Activated CD8-positive, alpha-beta memory T cell treated with anti-CD3 and anti-CD28 coated beads for 36 hours (primary cell): ENCODE data around the gene OSBPL3. TPM values are rescaled to one million over a fixed set of nuclear protein-coding genes. Genes with fewer than 3 reads are reported as not detected.

Experiments used
- CTCF ChIA-PET: fragments of 350-600 bp; sonication (Branson Sonifier 250); formaldehyde crosslinking; loops from one replicate; lab custom pipeline; 2021; ENCODE audit warnings: antibody characterized with exemption; lab: Charles Lee
- POLR2A ChIA-PET: fragments of 350-600 bp; sonication (Branson Sonifier 250); formaldehyde crosslinking; loops from one replicate; lab custom pipeline; 2021; ENCODE audit warnings: antibody characterized with exemption; lab: Charles Lee
- total RNA-seq, 2 experiments: library from RNA; stranded (reverse); gene quantifications; one replicate each; pipeline ENCODE4 v1.2.3, GENCODE V29; 2021

OSBPL3 gene
- total RNA-seq, 2 experiments from 2014 or later = 74.0 to 74.3 TPM

DNA sequence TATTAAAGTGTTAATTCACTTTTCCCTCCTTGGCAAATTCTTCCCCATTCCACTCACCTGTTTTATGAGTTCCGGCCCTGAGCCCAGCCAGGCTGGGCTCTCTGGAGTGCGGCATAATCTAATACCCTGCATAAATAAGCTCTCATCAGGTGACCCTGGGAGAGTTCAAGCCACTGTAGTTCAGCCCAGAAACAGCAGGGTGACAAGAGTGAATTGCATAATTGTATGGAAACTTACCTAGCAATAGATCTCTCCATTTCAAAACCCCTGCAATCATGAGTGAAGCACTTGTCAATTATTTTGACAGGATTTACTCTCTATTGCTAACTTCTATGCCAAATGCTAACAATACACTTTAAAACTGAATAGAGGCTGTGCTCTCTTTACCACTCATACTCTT lies 94.7 kb downstream of the OSBPL3 start:
- ChIA-PET CTCF (interaction anchor here (0.7 to 1.2 kb wide), 2 partner anchors 76 to 96 kb away, joined by 3 to 4 read pairs; no protein-coding TSS in a partner anchor), POLR2A (no interaction called here)

DNA sequence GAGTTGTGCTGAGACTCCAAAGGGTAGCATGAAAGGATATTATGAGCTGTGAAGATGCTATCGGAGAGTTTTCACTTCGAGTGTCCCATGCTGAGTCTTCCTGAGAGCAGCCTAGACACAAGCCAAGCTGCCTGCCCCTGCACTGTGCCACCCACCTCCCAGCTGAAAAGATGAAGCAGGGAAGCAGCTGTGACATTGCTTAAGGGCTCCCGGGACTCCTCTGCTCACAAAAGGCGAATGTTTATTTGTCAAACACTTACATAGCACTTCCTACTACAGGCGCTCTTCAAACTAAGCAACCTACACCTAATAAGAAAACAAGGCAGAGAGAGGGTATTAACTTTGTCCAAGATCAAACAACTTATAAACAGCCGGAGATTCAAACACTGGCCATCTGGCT lies 95.6 kb downstream of the OSBPL3 start:
- POLR2A ChIA-PET = no interaction called here
- CTCF ChIA-PET = interaction anchor here (0.7 to 0.9 kb wide), 2 partner anchors 12 to 75 kb away, joined by 3 to 4 read pairs; no protein-coding TSS in a partner anchor

DNA sequence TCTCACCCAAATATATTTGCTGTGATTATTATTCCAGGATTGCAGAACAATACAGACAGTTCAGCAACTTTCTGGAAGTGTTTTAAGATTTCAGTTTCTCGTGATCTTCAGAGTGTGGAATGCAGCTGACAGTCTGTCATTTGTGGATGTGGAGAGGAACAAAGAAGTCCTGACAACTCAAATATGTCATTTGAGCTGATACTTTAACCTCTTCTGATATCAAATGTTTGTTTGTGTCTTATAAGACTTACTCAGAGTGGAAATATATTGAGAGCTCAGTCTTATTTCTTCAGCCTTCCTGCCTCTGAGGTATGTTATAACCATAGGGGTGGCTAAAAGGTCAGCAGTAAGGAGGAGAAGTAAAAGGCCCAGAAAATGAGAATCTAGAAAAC lies 96.4 kb downstream of the OSBPL3 start:
- POLR2A ChIA-PET = no interaction called here
- CTCF ChIA-PET = interaction anchor here (0.9 to 1.3 kb wide), 2 partner anchors 13 to 88 kb away, joined by 3 read pairs; no protein-coding TSS in a partner anchor

DNA sequence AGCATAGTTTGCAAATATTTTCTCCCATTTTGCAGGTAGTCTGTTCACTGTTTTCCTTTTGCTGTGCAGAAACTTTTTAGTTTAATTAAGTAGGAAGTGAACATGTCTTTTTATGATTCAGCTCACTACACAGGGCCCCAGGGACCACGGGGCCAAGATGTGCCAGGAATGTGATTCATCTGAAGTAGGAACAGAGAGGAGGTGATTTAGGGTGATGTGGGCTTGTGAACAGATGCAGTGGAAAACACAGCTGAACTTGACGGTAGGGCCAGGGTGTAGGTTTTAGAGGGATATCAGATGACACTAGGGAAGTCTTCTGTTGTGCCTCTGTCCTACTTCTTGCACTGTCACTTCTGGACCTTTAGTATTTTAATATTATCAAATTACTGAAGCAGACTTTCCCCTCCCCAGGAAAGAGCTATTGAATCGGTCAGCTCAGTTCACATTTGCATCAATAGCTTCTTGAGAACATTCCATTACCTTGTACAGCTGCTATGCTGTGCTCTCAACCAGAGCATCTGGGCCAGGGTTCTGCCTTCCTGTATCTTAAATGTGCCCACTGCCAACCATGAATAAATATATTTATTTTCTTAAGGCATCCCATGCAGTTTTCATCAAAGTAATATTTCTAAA lies 96.9 kb downstream of the OSBPL3 start:
- ChIA-PET CTCF (interaction anchor here (1.0 to 1.3 kb wide), 2 partner anchors 11 to 89 kb away, joined by 3 read pairs; no protein-coding TSS in a partner anchor), POLR2A (no interaction called here)

DNA sequence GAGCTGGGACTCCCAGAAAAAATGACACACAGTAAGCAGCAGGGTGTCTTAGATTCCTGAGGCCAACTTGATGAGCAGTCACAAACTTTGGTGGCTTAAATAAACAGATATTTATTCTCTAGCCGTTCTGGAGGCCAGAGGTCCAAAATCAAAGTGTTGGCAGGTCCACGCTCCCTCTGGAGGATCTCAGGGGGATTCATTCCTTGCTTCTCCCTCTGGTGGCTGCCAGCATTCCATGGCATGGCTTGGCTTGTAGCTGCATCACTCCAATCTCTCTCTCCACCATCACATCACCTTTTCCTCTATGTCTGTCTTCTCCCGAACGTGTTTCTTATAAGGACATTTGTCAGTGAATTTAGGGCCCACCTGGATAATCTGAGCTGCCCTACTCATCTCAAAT lies 98.4 kb downstream of the OSBPL3 start:
- ChIA-PET POLR2A (interaction anchor here (1.7 kb wide), 1 partner anchor 98 kb away, joined by 6 read pairs; the partner anchor contains the start of gene OSBPL3), CTCF (interaction anchor here (1.1 to 1.9 kb wide), 2 partner anchors 15 to 98 kb away, joined by 3 to 5 read pairs; partner anchors contain the start of gene OSBPL3)

DNA sequence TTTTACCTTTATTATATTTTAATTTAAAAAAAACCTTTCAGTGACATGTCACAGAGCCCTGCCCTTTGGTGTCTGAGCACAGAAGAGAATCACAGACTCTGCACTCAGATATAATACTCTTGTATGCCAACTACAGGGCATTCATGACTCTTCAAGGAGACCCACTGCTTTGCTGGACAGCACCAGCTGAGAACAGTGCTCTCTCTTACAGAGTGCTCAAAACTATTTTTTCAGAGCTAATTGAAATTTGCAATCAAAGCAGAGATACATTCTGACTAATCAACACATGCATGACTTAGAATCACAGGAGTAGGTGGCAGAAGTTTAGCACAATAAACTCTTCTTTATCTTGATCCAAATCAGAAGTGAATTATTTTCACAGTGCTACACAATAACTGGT lies 99.1 kb downstream of the OSBPL3 start:
- POLR2A ChIA-PET = interaction anchor here (1.7 kb wide), 1 partner anchor 99 kb away, joined by 6 read pairs; the partner anchor contains the start of gene OSBPL3

DNA sequence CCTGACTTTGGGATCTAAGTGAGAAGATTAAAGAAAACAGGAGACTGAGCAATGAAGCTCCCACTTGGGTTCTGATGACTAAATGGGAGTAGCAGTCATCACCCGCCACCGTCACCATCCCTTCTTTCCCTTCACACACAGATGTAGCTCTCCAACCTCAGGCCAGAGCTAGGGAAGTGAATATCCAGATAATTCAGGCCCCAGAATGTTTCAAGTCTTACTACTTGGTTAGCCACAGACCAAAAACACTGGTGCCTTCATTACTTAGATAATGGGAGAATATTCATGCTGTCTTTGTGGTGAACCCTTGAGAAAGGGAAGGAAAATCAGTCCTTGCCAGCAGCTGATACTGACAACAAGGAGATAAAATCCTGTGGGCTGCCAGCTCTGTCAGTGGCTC lies 100.7 kb downstream of the OSBPL3 start:
- POLR2A ChIA-PET = interaction anchor here (0.6 kb wide), 1 partner anchor 1364 kb away, joined by 4 read pairs; no protein-coding TSS in a partner anchor
- CTCF ChIA-PET = interaction anchor here (0.7 to 1.3 kb wide), 3 partner anchors 13 to 100 kb away, joined by 3 to 5 read pairs (median 3); partner anchors contain the start of gene OSBPL3

More for the DNA sequence above, 99.1 kb downstream of the OSBPL3 start:
- CTCF ChIA-PET = interaction anchor here (1.9 kb wide), 1 partner anchor 15 kb away, joined by 5 read pairs; no protein-coding TSS in a partner anchor

DNA sequence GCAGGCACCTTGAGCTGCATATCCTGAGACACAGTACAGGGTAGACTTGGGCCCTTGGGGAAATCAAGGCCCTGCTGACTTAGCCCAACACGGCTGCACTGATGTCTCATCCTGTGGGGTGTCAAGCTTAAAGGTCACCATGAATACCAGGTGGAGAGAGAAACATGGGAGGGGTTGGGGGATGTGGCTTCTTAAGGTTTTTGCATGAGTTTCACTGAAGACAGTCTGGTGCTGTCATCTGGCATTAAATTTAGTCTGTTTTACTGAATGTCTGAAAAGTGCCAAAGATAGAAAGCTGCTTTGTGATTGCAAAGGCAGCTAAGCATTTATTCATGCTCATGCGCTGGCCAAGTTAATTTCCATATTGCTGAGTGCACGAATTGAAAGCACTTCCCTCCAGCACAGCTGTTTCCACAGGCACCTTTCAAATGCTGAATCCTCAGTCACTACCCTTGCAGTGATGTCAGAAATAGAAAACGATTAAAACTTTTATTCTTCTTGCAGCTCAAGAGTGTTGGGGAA lies 102.1 kb downstream of the OSBPL3 start:
- CTCF ChIA-PET = interaction anchor here (0.5 to 1.8 kb wide), 5 partner anchors 57 to 221 kb away, joined by 3 to 6 read pairs (median 3); no protein-coding TSS in a partner anchor
- POLR2A ChIA-PET = no interaction called here

DNA sequence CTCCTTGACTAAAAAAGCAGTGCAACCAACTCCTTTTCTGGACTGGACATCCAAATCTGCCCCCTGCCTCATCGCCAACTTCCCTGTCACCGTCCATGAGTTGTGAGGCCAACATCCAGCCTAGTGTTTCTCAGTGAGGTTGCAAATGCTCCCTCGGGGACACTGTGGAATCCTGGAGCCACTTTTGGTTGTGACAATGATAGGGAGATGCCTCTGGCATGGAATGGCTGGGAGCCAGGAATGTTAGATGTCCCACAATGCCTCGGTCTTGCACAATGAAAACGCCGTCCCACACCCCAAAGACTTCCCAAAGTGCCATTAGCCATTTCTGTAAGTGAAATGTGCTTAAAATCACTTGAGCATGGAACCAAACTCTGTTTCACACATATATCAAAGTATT lies 105.2 kb downstream of the OSBPL3 start:
- POLR2A ChIA-PET = no interaction called here

DNA sequence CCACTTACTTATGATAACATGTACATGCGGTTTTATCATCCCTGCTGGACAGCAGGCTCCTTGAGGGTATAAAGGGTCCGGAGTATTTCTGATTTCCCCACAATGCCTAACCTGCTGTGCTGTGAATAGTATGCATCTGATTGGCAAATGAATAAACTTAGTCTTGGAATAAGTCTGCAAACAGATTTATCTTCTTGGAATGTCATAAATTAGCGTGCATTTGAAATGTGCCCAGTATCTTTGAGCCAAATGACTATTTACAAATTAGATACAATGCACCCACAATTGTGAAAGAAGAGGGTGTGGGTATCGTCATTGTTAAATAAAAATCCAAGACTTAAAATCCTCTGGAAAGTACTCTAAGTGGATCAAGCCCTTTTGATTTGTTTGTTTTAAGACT lies 106.0 kb downstream of the OSBPL3 start:
- CTCF ChIA-PET = no interaction called here
- POLR2A ChIA-PET = no interaction called here

More for the DNA sequence above, 105.2 kb downstream of the OSBPL3 start:
- CTCF ChIA-PET = no interaction called here

DNA sequence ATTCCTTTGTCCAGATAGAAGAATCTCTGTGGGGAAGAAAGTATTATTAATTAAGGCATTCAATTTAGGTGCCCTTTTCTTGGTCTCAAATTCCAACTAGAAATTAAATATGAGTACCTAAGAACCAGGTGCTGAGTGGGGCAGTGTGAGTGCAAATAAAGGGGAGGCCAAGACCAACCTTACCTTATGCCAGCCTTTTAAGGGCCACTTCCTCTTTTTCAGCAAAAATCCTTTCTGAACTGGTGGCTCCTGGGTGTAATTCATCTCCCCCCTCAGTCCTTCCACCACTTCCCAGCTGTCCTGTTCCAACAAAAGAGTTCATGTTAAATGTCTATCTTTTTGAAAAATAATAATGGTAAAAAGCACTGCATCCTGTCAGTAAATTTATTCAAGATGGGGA lies 108.2 kb downstream of the OSBPL3 start:
- ChIA-PET POLR2A (no interaction called here), CTCF (no interaction called here)

DNA sequence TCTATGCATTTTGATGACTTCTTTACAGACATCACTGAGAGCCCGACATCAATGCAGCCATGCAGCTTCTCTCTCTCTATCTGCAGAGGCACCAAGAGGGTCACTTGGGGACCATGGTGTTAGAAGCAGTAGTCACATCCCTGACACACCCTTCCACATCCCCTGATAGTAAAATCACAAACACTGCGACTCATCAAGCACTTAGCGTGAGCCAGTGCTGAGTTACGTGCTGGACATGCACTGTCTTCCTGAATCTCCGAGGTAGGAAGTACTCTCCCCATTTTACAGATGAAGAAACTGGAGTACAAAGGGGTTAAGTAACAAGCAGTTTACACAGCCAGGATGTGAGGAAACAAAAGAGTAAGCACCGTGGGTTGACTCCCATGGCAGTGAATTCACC lies 109.2 kb downstream of the OSBPL3 start:
- CTCF ChIA-PET = no interaction called here
- POLR2A ChIA-PET = no interaction called here

DNA sequence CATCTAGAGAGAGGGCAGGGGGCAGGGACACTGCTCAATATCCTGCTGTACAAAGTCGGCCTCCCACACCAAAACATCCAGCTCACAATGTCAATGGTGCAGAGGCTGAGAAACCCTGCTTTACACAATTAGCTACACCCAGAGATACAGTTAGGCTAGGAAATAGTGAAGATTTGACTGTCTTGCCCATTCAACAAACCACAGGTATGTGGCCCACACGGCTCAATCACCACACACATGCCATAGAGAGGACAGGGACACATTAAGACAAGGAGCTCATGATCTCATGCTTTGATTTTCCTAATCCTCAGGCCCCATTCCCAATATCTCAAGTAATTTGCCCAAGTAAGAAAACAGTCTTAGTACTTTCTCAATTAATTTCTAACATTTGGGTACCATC lies 110.4 kb downstream of the OSBPL3 start:
- ChIA-PET CTCF (no interaction called here), POLR2A (no interaction called here)

DNA sequence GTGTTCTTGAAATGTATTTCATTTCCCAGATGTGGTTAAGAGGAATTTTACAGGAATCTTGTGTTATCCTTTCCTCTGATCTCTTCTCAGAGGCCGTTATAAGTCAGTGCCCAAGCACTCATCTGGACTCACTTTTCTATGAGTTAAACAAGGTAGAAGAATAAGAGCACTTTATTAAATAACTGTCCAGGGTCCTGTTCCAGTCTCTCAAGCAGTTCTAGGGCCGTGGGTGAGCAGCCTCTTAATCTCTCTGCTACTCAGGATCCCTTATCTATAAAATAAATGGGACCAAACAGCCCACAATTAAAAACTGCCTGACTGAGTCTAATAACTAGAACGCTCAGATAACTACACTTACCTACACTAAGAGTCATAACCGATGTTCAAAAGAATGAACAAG lies 111.2 kb downstream of the OSBPL3 start:
- CTCF ChIA-PET = interaction anchor here (0.7 kb wide), 2 partner anchors 22 to 1379 kb away, joined by 3 read pairs; no protein-coding TSS in a partner anchor
- POLR2A ChIA-PET = interaction anchor here (0.7 kb wide), 1 partner anchor 64 kb away, joined by 5 read pairs; no protein-coding TSS in a partner anchor

DNA sequence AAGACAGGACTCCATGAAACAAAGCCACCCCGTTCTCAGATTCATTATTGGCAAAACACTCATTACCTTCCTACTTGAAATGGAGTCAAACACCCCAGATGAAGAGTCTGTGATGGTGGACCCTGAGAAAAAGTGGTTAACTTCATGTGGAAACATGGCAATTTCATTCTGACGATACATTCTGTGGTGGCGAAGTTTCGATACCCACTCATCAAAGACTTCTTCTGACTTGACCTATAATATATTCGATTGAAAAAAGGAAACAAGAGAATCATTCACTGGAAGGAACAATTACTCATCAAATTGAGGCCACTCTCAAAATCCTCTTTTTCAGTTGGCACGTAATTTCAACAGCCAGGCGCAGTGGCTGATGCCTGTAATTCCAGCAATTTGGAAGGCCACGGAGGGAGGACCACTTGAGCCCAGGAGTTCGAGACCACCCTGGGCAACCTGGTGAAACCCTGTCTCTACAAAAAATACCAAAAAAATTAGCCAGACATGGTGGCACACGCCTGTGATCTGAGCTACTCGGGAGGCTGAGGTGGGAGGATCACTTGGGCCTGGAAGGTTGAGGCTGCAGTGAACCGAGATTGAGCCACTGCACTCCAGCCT lies 113.9 kb downstream of the OSBPL3 start:
- CTCF ChIA-PET = interaction anchor here (0.6 to 1.3 kb wide), 4 partner anchors 9 to 45 kb away, joined by 3 read pairs; no protein-coding TSS in a partner anchor
- POLR2A ChIA-PET = no interaction called here

DNA sequence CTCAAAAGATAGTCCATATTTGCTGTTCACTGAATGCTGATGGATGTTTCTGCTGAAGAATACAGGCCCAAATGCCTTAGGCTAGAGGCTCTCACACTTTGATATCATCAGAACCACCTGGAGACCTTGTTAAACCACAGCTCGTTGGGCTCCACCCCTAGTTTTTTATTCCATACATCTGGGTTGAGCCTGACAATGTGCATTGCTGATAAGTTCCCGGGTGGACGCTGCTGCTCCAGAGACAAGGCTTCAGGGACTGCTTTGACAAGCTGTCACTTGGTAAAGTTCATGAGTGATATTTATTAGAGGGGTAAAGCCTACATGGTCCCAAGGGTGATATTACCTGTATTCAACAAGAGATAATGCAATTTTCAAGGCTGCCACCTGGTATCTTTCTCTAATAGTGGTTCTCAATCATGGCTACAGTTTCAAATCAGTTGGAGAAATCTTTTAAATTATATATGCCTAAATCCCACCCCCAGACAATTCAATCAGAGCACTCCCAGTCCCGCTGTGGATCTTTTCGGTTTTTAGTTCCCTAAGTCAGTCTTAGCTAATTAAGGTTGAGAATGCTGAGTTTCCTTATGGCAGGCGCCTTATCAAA lies 115.7 kb downstream of the OSBPL3 start:
- CTCF ChIA-PET = no interaction called here
- POLR2A ChIA-PET = no interaction called here

DNA sequence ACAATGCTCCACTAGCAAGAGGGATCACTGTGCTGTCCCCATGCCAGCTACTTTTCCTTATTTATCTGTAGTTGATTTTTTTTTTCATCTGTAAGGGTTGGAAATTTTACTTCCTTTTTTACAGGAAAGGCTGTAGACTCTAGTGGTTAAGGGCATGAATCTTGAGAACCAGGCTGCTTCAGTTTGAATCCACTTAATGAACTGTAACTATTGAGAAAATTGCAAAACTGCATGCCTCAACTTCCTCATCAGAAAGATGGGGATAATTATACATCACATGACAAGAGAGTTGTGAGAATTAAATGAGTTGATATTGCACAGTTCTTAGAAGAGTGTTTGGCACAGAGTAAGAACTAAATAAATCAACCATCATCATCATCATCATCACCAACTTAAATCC lies 116.4 kb downstream of the OSBPL3 start:
- CTCF ChIA-PET = no interaction called here
- POLR2A ChIA-PET = no interaction called here

DNA sequence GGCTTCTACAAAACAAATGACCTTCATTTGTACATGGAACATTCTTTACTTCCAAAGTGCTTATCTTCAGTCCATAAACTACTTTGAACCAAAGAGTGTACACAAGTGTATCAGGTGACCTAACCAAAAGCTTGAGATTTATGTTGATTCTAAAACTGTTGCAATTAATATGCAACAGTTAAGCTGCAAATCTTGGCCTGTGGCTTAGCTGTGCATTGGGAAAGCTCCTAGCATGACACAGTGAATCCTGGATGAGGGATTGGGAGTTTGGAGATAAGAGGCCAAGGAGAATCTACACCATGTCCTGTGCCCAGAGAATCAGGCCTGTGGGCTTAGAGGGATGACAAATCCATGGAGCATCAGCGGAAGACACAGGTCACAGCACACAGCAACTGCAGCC lies 117.5 kb downstream of the OSBPL3 start:
- ChIA-PET CTCF (no interaction called here), POLR2A (no interaction called here)

DNA sequence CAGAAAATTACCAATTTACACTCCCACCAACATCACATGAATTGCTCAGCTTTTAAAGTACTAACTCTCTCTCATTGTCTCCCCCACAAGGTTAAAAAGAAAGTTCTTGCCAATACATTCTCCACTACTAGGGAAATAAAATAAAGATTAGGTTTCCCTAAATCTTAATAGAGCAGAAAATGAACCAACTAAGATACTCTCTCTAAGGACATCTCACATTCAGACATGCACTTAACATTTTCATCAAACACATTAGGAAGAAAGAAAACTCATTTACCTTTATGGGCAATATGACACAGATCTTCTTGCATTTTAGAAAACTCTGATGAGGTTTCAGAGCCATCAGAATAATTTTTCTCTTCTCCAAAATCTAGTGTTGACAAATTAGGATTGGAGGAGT lies 118.6 kb downstream of the OSBPL3 start:
- ChIA-PET POLR2A (no interaction called here), CTCF (no interaction called here)
